Measurements from ENCODE around the gene PRKAG2.

PRKAG2 gene

DNA sequence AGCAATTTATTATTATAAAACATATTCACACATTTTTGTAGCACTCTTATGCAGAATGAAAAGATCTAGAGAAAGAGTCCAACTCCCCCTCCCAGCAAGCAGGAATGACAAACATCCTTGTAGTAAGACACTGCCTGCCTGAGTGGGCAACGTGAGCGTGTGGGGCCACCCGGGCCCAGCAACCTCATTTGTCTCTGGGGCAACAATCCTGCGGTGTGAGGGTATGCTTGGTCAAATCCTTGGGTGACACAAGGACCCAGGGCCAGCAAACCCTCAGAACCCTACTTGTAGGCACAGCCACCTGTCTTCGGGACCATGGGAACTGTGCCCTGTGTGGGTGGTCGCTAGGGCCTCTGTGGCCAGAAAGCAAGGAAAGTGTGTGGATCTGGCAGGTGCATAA lies 367.9 kb downstream of the PRKAG2 start:
- Mint-ChIP-seq H3K27me3 (no peaks in the 10 kb centered on the region), H3K4me1 (peaks cover 57% of the 10 kb centered on the region), H3K27ac (no peak overlapping the region), H3K9me3 (no peaks in the 10 kb centered on the region), H3K36me3 (no peaks in the 10 kb centered on the region), H3K4me3 (no peak overlapping the region)
- no peak for ATAC-seq

- ATAC-seq = no peak
- no peaks in the 10 kb centered on the region for H3K27me3 Mint-ChIP-seq
- H3K36me3 Mint-ChIP-seq = no peaks in the 10 kb centered on the region
- no peaks in the 10 kb centered on the region for H3K9me3 Mint-ChIP-seq
- H3K4me3 Mint-ChIP-seq = no peak overlapping the region
- peaks cover 57% of the 10 kb centered on the region for H3K4me1 Mint-ChIP-seq
- no peak overlapping the region for H3K27ac Mint-ChIP-seq
Observed at GRCh38 chr7:151507806-151508205, 369.1 kb downstream of the PRKAG2 start.

DNA sequence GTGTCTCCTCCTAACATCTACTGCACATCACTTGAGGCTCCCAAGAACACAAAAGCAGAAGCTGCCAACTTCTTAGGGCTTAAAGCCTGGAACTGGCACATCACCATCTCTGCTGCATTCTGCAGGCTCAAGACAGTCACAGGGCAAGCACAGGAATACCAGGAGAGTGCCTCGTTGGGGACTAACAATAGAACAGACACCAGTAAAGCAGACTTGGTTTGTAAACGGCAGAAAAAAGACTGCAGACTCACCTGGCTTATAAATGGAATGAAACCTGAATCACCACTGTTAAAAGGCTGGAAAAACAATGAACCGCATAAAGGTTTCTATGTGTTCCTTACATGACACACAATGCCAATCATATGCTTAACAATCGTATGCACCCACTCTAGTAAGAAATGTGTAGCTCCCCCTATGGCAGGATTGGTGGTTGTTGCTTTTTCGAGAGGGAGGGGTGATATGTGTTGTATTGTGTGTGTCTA lies 370.0 kb downstream of the PRKAG2 start:
- no peak for ATAC-seq
- Mint-ChIP-seq H3K9me3 (no peaks in the 10 kb centered on the region), H3K27ac (no peak overlapping the region), H3K4me3 (no peak overlapping the region), H3K27me3 (no peaks in the 10 kb centered on the region), H3K36me3 (no peaks in the 10 kb centered on the region), H3K4me1 (peaks cover 50% of the 10 kb centered on the region)

Measured in stimulated activated memory B cell treated with anti-CD40 and anti-IgM and Interleukin-4, amounts not matched to agents 10 μg/mL and 1 μg/mL and 100 μg/mL, for 72 hours (primary cell).